Spleen (tissue), 7 donors: ENCODE data around the gene ROR1.

Source experiments
- CTCF ChIP-seq, 11 experiments: fragments of 200-600 bp in 7 of 11; fragments of 450-650 bp in 4 of 11; sonication (generic) in 4 of 11; IDR thresholded peaks in 8 of 11; conservative IDR thresholded peaks in 3 of 11; 1 replicate in 7 of 11; 2 replicates in 4 of 11; pipeline versions ENCODE4 v1.4.0 to v1.8.0; 2016 to 2021; ENCODE audit warnings: antibody characterized with exemption in 11 of 11, inconsistent platforms in 4 of 11, mild to moderate bottlenecking in 1 of 11
- POLR2A ChIP-seq, 3 donors: fragments of 450-650 bp; IDR thresholded peaks; one replicate each; pipeline ENCODE4 v1.5.1; 2017; ENCODE audit warnings: antibody characterized with exemption in 3 of 3, mild to moderate bottlenecking in 1 of 3
- POLR2AphosphoS5 ChIP-seq, 3 donors: sonication (generic); formaldehyde crosslinking; IDR thresholded peaks; one replicate each; pipeline ENCODE4 v1.5.1; 2017; ENCODE audit warnings: antibody characterized with exemption in 3 of 3
- donor health status: DM: no; HTN: no; CAD: no; lungs with moderate emphysema.
- donor health status: DM: no; HTN: no; CAD: no.
- donor health status: DM: no; HTN: no; CAD: no.

- TF ChIP-seq CTCF (IDR thresholded peaks at IDR 0.05 in 8 of 11, conservative IDR thresholded peaks at IDR 0.05 in 3 of 11) (no peak), POLR2A (IDR thresholded peaks at IDR 0.05) (no peak), POLR2AphosphoS5 (IDR thresholded peaks at IDR 0.05) (no peak)
Observed at GRCh38 chr1:64013395-64013794, 239.6 kb downstream of the ROR1 start.
